G401.6 (cell line): Measurements from ENCODE around the gene HES3.

Experiments used
- FAIRE-seq: peaks from 2 replicates; lab custom pipeline; 2012; peaks lifted over from hg19 to GRCh38; lab: Jason Lieb, UNC

The HES3 gene

GRCh38 chr1:6243993-6244392 is at the start of gene HES3:
HES3 (plus strand) TSS chr1:6244179; CDS start chr1:6244366, 187 bp downstream.
- FAIRE-seq: no peak

- no peak for FAIRE-seq
Observed at GRCh38 chr1:6197746-6198427, 46.1 kb upstream of the HES3 start.

GRCh38 chr1:6198646-6199297 is 45.2 kb upstream of the HES3 start:
- no peak for FAIRE-seq

- peak; percentile 97 for FAIRE-seq
Observed at GRCh38 chr1:6199298-6200187, 44.4 kb upstream of the HES3 start, which contains the start of gene RPL22. RPL22 (minus strand) TSS chr1:6199595; CDS start chr1:6199573, 22 bp downstream.

GRCh38 chr1:6200188-6200809 is 43.7 kb upstream of the HES3 start:
- no peak for FAIRE-seq

- no peak for FAIRE-seq
Observed at GRCh38 chr1:6202256-6202655, 41.7 kb upstream of the HES3 start.

GRCh38 chr1:6205849-6206519 is 38.0 kb upstream of the HES3 start, which contains the start of gene RNF207:
RNF207 (plus strand) TSS chr1:6206119; CDS start chr1:6206536, 417 bp downstream.
- no peak for FAIRE-seq

GRCh38 chr1:6206520-6206855 is 37.5 kb upstream of the HES3 start:
- FAIRE-seq: no peak

GRCh38 chr1:6207075-6207885 is 36.7 kb upstream of the HES3 start:
- no peak for FAIRE-seq

GRCh38 chr1:6207921-6208320 is 36.1 kb upstream of the HES3 start:
- FAIRE-seq: no peak

GRCh38 chr1:6208723-6209660 is 35.0 kb upstream of the HES3 start:
- FAIRE-seq: no peak

GRCh38 chr1:6209661-6210580 is 34.1 kb upstream of the HES3 start:
- FAIRE-seq: no peak

GRCh38 chr1:6210591-6211355 is 33.2 kb upstream of the HES3 start:
- FAIRE-seq: no peak

GRCh38 chr1:6211731-6212130 is 32.2 kb upstream of the HES3 start:
- no peak for FAIRE-seq

GRCh38 chr1:6212193-6212959 is 31.6 kb upstream of the HES3 start:
- no peak for FAIRE-seq

GRCh38 chr1:6218375-6219164 is 25.4 kb upstream of the HES3 start:
- no peak for FAIRE-seq
